Measurements from ENCODE around the gene MIS12.
A peak's percentile ranks its signal among the peaks of the same experiment; 100 is the strongest.

MIS12 gene

DNA sequence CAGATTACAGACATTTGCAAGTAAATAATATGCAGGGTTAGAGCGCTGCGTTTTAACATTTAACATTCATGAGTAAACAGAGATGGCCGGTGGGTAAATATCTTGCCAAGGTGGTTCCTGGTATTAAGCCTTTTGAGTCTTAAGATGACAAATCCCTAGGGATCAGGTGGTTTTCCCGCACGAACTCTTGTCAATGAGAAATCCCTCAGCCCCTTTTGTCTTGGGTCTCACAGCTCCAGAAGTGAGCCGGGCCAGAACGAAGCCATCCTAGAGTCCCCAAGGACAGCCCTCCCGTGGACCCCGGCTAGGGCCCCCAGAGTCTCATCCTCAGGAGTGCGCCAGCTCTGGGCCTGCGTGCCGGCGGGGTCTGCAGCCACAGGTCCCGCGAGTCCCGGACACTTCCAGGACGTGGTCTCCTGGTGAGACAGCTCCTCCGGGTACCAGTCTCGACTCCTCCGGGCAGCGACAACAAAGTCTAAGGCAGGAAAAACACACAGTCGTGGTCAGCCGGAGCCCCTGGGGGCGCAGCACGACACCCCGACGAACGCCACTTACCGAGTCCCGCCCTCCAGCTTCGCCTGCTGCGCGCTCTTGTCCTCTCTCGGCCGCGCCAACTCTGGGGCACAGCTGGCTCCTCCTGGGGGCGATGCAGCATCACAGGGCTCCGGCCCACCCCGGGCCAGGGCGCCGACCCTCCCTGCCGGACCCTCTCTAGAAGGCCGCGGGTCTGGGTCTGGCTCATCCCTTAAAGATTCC lies 13.3 kb downstream of the MIS12 start:
- DNase-seq (ENCODE audit: low read depth in 2 of 2): no peak
- peak overlapping the region; percentile 64 to 75 for H3K4me3 ChIP-seq (replicated peaks in 1 of 2; ENCODE audit: low read depth in 2 of 2, low read length in 2 of 2)
- TF ChIP-seq, protein P1, sequence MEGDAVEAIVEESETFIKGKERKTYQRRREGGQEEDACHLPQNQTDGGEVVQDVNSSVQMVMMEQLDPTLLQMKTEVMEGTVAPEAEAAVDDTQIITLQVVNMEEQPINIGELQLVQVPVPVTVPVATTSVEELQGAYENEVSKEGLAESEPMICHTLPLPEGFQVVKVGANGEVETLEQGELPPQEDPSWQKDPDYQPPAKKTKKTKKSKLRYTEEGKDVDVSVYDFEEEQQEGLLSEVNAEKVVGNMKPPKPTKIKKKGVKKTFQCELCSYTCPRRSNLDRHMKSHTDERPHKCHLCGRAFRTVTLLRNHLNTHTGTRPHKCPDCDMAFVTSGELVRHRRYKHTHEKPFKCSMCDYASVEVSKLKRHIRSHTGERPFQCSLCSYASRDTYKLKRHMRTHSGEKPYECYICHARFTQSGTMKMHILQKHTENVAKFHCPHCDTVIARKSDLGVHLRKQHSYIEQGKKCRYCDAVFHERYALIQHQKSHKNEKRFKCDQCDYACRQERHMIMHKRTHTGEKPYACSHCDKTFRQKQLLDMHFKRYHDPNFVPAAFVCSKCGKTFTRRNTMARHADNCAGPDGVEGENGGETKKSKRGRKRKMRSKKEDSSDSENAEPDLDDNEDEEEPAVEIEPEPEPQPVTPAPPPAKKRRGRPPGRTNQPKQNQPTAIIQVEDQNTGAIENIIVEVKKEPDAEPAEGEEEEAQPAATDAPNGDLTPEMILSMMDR (IDR thresholded peaks at IDR 0.05; ENCODE audit: low read depth, low read length): no peak

DNA sequence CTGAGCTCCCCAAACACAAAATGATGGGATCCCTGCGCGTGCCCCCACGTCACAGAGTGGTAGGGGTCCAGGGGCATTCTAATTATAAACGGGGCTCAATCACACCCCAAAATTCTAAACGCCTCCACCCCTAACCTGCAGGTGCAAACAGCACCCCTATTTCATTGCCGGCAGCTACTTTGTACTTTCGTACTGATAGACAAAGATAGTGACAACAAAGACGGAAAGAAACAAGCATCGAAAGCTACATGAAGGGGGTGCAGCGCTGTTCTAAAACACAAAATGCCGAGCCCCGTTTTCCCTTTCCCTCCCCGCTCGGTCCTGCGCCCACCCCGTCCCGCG lies 13.9 kb downstream of the MIS12 start:
- TF ChIP-seq, protein P1 (IDR thresholded peaks at IDR 0.05; ENCODE audit: low read depth, low read length): no peak
- DNase-seq (ENCODE audit: low read depth in 2 of 2): peak in 1 of 2 donors; percentile 4
- H3K4me3 ChIP-seq (replicated peaks in 1 of 2; ENCODE audit: low read depth in 2 of 2, low read length in 2 of 2): peak overlapping the region; percentile 64 to 75

DNA sequence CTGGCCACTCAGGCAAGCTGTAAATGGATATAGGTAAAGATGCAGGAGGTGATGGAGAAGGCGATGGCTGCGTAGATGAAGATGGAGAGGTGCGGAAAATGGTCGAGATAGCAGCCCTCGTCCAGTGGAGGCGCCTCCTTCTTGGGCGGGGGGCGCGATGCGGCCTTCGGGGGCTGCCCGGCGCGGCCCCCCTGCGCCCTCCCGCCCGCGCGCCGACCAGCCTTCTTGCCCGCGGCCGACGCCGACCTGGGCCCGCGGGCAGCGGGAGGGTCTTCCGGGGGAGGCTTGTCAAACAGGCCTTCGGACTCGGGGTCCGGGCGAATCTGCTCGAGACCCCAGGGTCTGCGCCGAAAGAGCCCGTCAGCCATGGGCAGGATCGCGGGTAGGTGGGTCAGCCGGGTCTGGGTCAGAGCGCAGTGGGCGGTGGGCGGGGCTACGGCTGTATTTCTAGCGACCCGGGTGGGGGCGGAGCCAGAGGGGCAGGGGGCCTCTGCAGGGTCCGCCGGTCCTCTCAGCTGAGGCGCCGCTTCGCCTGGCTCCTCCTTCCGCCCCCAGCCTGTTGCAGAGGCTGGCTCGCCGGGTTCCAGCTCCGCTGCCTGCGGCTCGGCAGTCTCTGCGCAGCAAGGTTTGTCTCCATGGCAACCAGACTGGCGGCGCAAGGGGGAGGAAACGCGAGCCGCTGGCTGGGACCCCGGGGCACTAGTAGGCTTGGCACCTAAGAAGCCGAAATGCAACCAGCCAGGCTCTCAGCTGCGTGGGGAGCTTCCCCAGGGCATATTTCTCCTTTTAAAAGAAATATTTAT lies 14.4 kb downstream of the MIS12 start:
- H3K4me3 ChIP-seq (replicated peaks in 1 of 2; ENCODE audit: low read depth in 2 of 2, low read length in 2 of 2): peak overlapping the region; percentile 64 to 75
- TF ChIP-seq, protein P1 (IDR thresholded peaks at IDR 0.05; ENCODE audit: low read depth, low read length): no peak
- DNase-seq (ENCODE audit: low read depth in 2 of 2): peak; percentile 50 to 93

DNA sequence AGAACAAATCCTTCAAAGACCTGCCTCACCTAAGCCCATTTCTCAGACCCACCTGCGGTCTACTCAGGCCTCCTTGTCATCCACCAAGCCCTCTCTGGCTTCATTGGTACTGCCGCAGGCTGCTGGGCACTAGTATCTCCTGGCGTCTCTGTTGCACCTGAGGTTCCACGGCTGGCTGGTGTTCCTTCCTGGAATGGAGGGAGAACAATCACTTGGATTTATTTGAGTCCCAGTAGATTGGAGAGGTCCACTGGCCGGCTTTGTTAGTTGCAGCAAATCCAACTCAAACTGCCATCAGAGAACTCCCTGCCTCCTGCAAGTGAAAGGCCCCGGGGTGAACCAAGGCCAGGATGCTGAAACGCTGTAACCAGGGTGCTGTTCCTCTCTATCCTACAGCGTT lies 15.3 kb downstream of the MIS12 start:
- no peak overlapping the region for H3K4me3 ChIP-seq (replicated peaks in 1 of 2; ENCODE audit: low read depth in 2 of 2, low read length in 2 of 2)
- no peak for DNase-seq (ENCODE audit: low read depth in 2 of 2)
- TF ChIP-seq, protein P1 (IDR thresholded peaks at IDR 0.05; ENCODE audit: low read depth, low read length): no peak

DNA sequence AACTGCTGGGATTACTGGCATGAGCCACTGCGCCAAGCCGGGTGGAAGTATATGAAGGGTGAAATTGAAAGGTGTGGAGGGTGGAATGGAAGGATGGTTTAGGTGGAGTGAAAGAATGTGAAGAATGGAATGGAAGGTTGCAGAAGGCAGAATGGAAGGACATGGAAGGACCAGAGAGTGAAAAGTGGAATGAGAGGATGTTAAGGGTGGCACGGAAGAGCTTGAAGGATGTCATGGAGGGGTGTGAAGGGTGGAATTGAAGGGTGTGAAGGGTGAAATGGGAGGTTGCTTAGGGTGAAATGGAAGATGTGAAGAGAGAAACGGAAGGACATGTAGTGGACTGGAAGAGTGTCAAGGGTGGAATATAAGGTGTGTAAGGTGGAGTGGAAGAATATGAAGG lies 16.2 kb downstream of the MIS12 start:
- no peak for DNase-seq (ENCODE audit: low read depth in 2 of 2)
- TF ChIP-seq, protein P1 (IDR thresholded peaks at IDR 0.05; ENCODE audit: low read depth, low read length): no peak
- no peak overlapping the region for H3K4me3 ChIP-seq (replicated peaks in 1 of 2; ENCODE audit: low read depth in 2 of 2, low read length in 2 of 2)

DNA sequence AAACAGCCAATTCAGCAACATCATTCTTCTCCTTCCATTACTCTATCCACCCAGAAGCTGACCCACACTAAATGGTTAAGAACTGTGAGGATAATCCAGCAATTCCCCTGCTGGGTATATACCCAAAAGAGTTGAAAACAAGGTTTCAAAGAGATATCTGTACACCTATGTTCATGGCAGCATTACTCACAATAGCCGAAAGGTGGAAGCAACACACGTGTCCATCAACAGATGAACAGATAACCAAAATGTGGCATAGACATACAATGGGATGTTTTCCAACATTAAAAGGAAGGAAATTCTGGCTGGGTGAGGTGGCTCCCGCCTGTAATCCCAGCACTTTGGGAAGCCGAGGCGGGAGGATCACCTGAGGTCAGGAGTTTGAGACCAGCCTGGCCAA lies 19.9 kb downstream of the MIS12 start:
- TF ChIP-seq, protein P1 (IDR thresholded peaks at IDR 0.05; ENCODE audit: low read depth, low read length): no peak
- H3K4me3 ChIP-seq (replicated peaks in 1 of 2; ENCODE audit: low read depth in 2 of 2, low read length in 2 of 2): no peak overlapping the region
- DNase-seq (ENCODE audit: low read depth in 2 of 2): no peak
